NOMO-1 (cell line): ENCODE results near the gene KHK.
"Not testable (repeated sequence)": the region's sequence is repeated elsewhere in the genome, so short reads cannot be mapped to it uniquely, and the experiment has no call there.

Source experiments
- DNase-seq, 2 experiments: peaks; one replicate each; lab custom pipeline; 2025; ENCODE audit not compliant: unreplicated experiment in 2 of 2; lab: John Stamatoyannopoulos, UW

The KHK gene

GRCh38 chr2:27059141-27059820, 27.3 kb upstream of the KHK start:
- DNase-seq: no peak

GRCh38 chr2:27060323-27060722, 26.2 kb upstream of the KHK start:
- no peak for DNase-seq

GRCh38 chr2:27065128-27065527, 21.4 kb upstream of the KHK start:
- no peak for DNase-seq

- no peak for DNase-seq
These were observed 19.2 kb upstream of the KHK start for GRCh38 chr2:27067385-27067784.

GRCh38 chr2:27069436-27069835, 17.1 kb upstream of the KHK start:
- no peak for DNase-seq

GRCh38 chr2:27069961-27070618, 16.5 kb upstream of the KHK start:
- DNase-seq: no peak

GRCh38 chr2:27070653-27071276, 15.8 kb upstream of the KHK start:
- no peak for DNase-seq

- peak; percentile 84 to 94 for DNase-seq
These were observed 15.1 kb upstream of the KHK start, which contains the start of gene OST4 for GRCh38 chr2:27071277-27071989. TSS of gene OST4 (minus strand) at chr2:27071654.

GRCh38 chr2:27071990-27072830, 14.4 kb upstream of the KHK start:
- DNase-seq: no peak

GRCh38 chr2:27072920-27073319, 13.7 kb upstream of the KHK start:
- no peak for DNase-seq

GRCh38 chr2:27073782-27074181, 12.8 kb upstream of the KHK start:
- no peak for DNase-seq

GRCh38 chr2:27074738-27075565, 11.6 kb upstream of the KHK start:
- DNase-seq: peak; percentile 59 to 65

GRCh38 chr2:27075566-27075871, 11.1 kb upstream of the KHK start:
- not testable (repeated sequence) for DNase-seq

- no peak for DNase-seq
These were observed 10.2 kb upstream of the KHK start for GRCh38 chr2:27076323-27076722.

GRCh38 chr2:27077231-27077630, 9.3 kb upstream of the KHK start:
- DNase-seq: no peak

GRCh38 chr2:27078267-27079194, 8.0 kb upstream of the KHK start, which contains the start of gene EMILIN1:
TSS of gene EMILIN1 (plus strand) at chr2:27078615. CDS start at chr2:27079066, 451 bp downstream.
- no peak for DNase-seq

GRCh38 chr2:27079233-27080139, 7.1 kb upstream of the KHK start:
- no peak for DNase-seq

- no peak for DNase-seq
These were observed 6.5 kb upstream of the KHK start for GRCh38 chr2:27080140-27080469.
